Stomach (tissue), 9 donors: ENCODE results near the gene TRPT1. TPM values are rescaled to one million over a fixed set of nuclear protein-coding genes. Genes with fewer than 3 reads are reported as not detected.
A peak's percentile ranks its signal among the peaks of the same experiment; 100 is the strongest.

ENCODE experiments used
- DNase-seq, 2 donors: peaks; one replicate each; pipeline versions ENCODE4 v3.0.0 to v3.0.0-alpha.2; 2013 to 2019
- H3K27ac ChIP-seq, 5 donors: fragments of 200-600 bp in 4 of 5; sonication (generic) in 4 of 5; one replicate each; pipeline ENCODE4 v1.5.1; 2013 to 2019; ENCODE audit warnings: mild to moderate bottlenecking in 1 of 5, moderate library complexity in 1 of 5
- H3K27me3 ChIP-seq, 3 donors: fragments of 200-600 bp; sonication (generic); one replicate each; pipeline ENCODE4 v1.5.1; 2017 to 2019; ENCODE audit warnings: mixed run types in 1 of 3
- H3K36me3 ChIP-seq, 4 donors: fragments of 200-600 bp; sonication (generic); 1 replicate in 3 of 4; 2 replicates in 1 of 4; pipeline ENCODE4 v1.5.1; 2016 to 2019
- H3K4me1 ChIP-seq, 4 donors: fragments of 200-600 bp; sonication (generic); one replicate each; pipeline ENCODE4 v1.5.1; 2016 to 2019
- H3K4me3 ChIP-seq, 4 donors: fragments of 200-600 bp; sonication (generic) in 3 of 4; one replicate each; pipeline ENCODE4 v1.5.1; 2016 to 2019; ENCODE audit warnings: mild to moderate bottlenecking in 1 of 4
- H3K9me3 ChIP-seq, 4 donors: fragments of 200-600 bp; sonication (generic); one replicate each; pipeline ENCODE4 v1.5.1; 2016 to 2019
- CTCF ChIP-seq, 7 experiments: fragments of 450-650 bp in 4 of 7; fragments of 200-600 bp in 3 of 7; sonication (generic) in 3 of 7; IDR thresholded peaks; one replicate each; pipeline ENCODE4 v1.5.1; 2016 to 2019; ENCODE audit warnings: antibody characterized with exemption in 7 of 7, control low read depth in 2 of 7, mild to moderate bottlenecking in 1 of 7
- EP300 ChIP-seq: sonication (generic); formaldehyde crosslinking; IDR thresholded peaks from one replicate; pipeline ENCODE4 v1.6.1; 2017; ENCODE audit warnings: antibody characterized with exemption
- POLR2A ChIP-seq, 4 donors: fragments of 450-650 bp; IDR thresholded peaks; one replicate each; pipeline ENCODE4 v1.6.1; 2016; ENCODE audit warnings: antibody characterized with exemption in 4 of 4, control low read depth in 2 of 4, mild to moderate bottlenecking in 1 of 4, moderate library complexity in 1 of 4
- POLR2AphosphoS5 ChIP-seq, 3 donors: sonication (generic); formaldehyde crosslinking; IDR thresholded peaks; one replicate each; pipeline ENCODE4 v1.6.1; 2016; ENCODE audit warnings: antibody characterized with exemption in 3 of 3
- WGBS, 5 donors: extraction: QIAGEN DNeasy Blood & Tissue Kit in 3 of 5; methylation state at CpG; one replicate each; pipeline versions ENCODE4 v1.1.5 to v1.1.7; 2013 to 2018; 5-methylcytosine and 5-hydroxymethylcytosine counted together
- intact Hi-C: fragments of 100-400 bp; cut with DNase I; formaldehyde crosslinking; loops from one replicate; pipeline ENCODE4 v1.15.1; 2023; ENCODE audit warnings: low total_unique reads
- polyA plus RNA-seq, 3 donors: library from polyadenylated mRNA; stranded (reverse); fragments of 200-250 nt; gene quantifications; one replicate each; pipeline ENCODE4 v1.2.3, GENCODE V29; 2013
- total RNA-seq, 5 donors: library from RNA; depleted of rRNA; stranded (reverse); fragments of >200 nt; gene quantifications; one replicate each; pipeline versions ENCODE4 v1.1.0 to v1.2.3, GENCODE V29; 2014 to 2016
- donor health status: healthy with polysubstance abuse.
- donor health status: Bipolar disorder and iron deficiency.
- donor health status: healthy.

The TRPT1 gene
- total and polyA plus RNA-seq, 8 donors: 15.2 to 425 (median 77.8) TPM

- intact Hi-C loops: no loop called here
- 0 to 4% (median 2%) methylated on average over 14 to 34 of the region's 34 CpGs for WGBS, 5 donors
- H3K4me3 ChIP-seq: peak overlapping the region; percentile 63 to 81 (median 70)
- peaks cover 17 to 34% (median 32%) of the 10 kb centered on the region in 4 donors for H3K36me3 ChIP-seq
- no peaks in the 10 kb centered on the region for H3K27me3 ChIP-seq
- TF ChIP-seq POLR2AphosphoS5 (IDR thresholded peaks at IDR 0.05) (no peak), CTCF (IDR thresholded peaks at IDR 0.05) (no peak), POLR2A (IDR thresholded peaks at IDR 0.05) (no peak), EP300 (no peak)
- H3K9me3 ChIP-seq: no peaks in the 10 kb centered on the region
- peaks cover 27 to 51% (median 46%) of the 10 kb centered on the region in 4 donors for H3K4me1 ChIP-seq
- H3K27ac ChIP-seq: peak overlapping the region; percentile 92 to 99 (median 95)
- peak; percentile 56 to 79 for DNase-seq
Observed at GRCh38 chr11:64268893-64269539, 43.0 kb upstream of the TRPT1 start.

- Histone ChIP-seq H3K4me1 (peaks cover 27 to 44% (median 42%) of the 10 kb centered on the region in 4 donors), H3K27me3 (no peaks in the 10 kb centered on the region), H3K9me3 (no peaks in the 10 kb centered on the region), H3K4me3 (peak overlapping the region; percentile 63 to 81 (median 70)), H3K27ac (peak overlapping the region; percentile 92 to 99 (median 95)), H3K36me3 (peaks cover 22 to 42% (median 40%) of the 10 kb centered on the region in 4 donors)
- peak; percentile 69 to 77 for DNase-seq
- intact Hi-C loops: no loop called here
- WGBS, 5 donors: 30 to 51% (median 40%) methylated on average over 18 to 23 of the region's 23 CpGs
- TF ChIP-seq POLR2AphosphoS5 (IDR thresholded peaks at IDR 0.05) (peak in 1 of 3 donors; percentile 28), EP300 (no peak)
Observed at GRCh38 chr11:64268025-64268892, 42.3 kb upstream of the TRPT1 start.

DNA sequence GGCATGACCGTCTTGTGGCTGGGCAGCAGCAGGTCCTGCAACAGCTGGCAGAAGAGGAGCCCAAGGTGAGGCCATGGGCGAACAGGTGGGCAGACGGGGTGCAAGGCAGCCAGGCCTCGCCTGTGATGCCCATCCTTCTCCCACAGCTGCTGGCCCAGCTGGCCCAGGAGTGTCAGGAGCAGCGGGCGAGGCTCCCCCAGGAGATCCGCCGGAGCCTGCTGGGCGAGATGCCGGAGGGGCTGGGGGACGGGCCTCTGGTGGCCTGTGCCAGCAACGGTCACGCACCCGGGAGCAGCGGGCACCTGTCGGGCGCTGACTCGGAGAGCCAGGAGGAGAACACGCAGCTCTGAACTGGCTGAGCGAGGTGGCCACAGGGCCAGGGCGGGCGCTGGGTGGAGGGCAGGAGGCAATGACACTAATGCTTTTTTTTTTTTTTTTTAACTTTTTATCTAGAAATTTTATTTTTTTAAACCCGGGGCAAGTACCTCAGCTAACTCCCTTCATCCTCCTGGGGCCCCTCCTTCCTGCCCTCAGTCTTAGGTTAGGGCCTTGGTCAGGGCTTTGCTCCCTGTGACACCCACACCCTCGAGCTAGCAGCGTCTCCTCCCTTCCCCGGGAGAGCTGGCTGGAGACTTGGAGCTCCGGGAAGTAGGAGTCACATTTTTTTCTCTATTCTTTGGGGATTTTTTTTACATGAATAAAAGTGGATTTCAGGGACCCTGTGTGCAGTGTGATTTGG is 41.4 kb upstream of the TRPT1 start:
- WGBS, 5 donors: 56 to 81% (median 66%) methylated on average over 19 to 27 of the region's 27 CpGs
- Histone ChIP-seq H3K4me3 (peak overlapping the region in 1 of 4 donors; percentile 72), H3K9me3 (no peaks in the 10 kb centered on the region), H3K27ac (peak overlapping the region; percentile 92 to 99 (median 95)), H3K36me3 (peaks cover 31 to 51% (median 48%) of the 10 kb centered on the region in 4 donors), H3K4me1 (peaks cover 25 to 38% (median 34%) of the 10 kb centered on the region in 4 donors), H3K27me3 (no peaks in the 10 kb centered on the region)
- TF ChIP-seq POLR2AphosphoS5 (IDR thresholded peaks at IDR 0.05): no peak
- no peak for TF ChIP-seq EP300
- TF ChIP-seq CTCF (IDR thresholded peaks at IDR 0.05): no peak
- TF ChIP-seq POLR2A (IDR thresholded peaks at IDR 0.05): no peak
- no peak for DNase-seq
- intact Hi-C loops: no loop called here

DNA sequence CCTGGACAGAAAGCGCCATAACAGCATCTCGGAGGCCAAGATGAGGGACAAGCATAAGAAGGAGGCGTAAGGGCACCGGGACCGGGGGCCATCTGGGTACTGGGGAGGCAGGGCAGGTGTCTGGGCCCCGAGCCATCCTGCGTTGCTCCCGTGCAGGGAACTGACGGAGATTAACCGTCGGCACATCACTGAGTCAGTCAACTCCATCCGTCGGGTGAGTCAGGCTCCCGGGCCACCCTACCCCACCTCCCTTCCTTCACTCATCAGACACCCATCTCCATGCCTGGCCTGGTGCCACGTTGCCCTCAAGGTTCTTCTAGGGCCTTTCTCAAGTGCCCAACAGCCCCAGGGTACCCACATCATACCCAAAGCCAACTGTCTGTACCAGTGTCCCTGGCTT is 40.4 kb upstream of the TRPT1 start:
- TF ChIP-seq POLR2AphosphoS5 (IDR thresholded peaks at IDR 0.05): no peak
- no peak for TF ChIP-seq EP300
- no peak for TF ChIP-seq CTCF (IDR thresholded peaks at IDR 0.05)
- TF ChIP-seq POLR2A (IDR thresholded peaks at IDR 0.05): no peak
- no peak for DNase-seq
- H3K36me3 ChIP-seq: peaks cover 41 to 61% (median 59%) of the 10 kb centered on the region in 4 donors
- peaks cover 15 to 29% (median 24%) of the 10 kb centered on the region in 4 donors for H3K4me1 ChIP-seq
- H3K9me3 ChIP-seq: no peaks in the 10 kb centered on the region
- WGBS, 5 donors: 83 to 91% (median 89%) methylated on average over 15 of the region's 15 CpGs
- H3K27me3 ChIP-seq: no peaks in the 10 kb centered on the region
- intact Hi-C loops: no loop called here
- peak overlapping the region in 1 of 5 donors; percentile 96 for H3K27ac ChIP-seq
- H3K4me3 ChIP-seq: no peak overlapping the region
